Fibroblast of upper back skin (primary cell): ENCODE results near the gene COPS9.

Source experiments
- DNase-seq: peaks from one replicate; pipeline ENCODE4 v3.0.0-alpha.2; 2013

The COPS9 gene

GRCh38 chr2:240105982-240106381, 30.1 kb downstream of the COPS9 start:
- no peak for DNase-seq

DNA sequence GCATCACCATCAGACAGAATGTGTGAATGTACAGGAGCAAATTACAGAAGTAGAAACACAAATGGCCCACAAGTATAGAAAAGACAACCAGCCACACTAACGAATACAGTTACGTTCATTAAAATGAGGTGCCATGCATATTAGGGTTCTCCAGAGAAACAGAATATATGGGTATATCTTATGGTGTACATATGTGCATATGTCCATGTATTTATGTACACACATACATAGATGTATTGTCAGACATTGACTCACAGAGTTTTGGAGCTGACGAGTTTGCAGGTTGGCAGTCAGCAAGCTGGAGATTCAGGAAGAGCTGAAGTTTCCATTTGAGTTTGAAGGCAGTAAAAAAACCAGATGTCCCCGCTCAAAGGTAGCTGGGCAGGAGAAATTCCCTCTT, 33.0 kb downstream of the COPS9 start:
- DNase-seq: no peak

GRCh38 chr2:240098349-240098748, 37.8 kb downstream of the COPS9 start:
- DNase-seq: no peak

DNA sequence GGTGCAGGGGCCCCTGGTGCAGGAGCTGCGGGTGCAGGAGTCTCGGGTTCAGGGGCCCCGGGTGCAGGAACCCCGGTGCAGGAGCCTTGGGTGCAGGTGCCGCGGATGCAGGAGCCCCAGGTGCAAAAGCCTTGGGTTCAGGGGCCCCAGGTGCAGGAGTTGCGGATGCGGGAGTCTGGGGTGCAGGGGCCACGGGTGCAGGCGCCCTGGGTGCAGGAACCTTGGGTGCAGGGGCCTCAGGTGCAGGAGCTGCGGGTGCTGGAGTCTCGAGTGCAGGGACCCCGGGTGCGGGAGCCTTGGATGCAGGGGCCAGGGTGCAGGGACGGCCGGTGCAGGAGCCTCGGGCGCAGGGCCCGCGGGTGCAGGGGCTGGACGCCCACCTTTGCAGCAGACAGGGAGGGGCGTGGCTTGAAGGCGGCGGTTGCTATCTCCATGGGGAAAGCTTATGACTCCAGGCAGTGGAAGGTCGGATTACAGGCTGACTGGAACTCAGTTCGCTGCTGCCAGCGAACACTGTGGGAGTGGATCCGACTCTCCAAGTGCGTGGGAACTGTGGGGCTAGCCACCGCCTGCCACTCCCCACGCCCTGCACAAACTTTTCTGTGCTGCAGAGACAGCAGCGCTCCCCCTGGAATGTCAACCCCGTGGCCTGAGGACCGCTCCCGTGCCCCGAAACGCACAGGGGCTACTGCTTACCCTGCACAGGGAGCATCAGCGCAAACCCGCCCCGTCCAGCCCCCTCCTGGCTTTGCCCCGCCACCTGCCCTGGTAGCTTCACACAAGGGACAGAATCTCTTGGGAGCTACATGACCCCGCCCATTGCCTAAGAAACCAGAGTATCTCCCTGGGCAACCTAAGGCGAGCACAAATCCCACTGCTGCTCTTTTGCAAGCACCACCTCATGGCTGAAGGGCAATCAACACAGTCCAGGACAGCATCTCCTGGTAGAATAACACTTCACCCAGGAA, 40.3 kb downstream of the COPS9 start:
- no peak for DNase-seq

- DNase-seq: no peak
Observed at GRCh38 chr2:240089306-240089705, 46.8 kb downstream of the COPS9 start.

DNA sequence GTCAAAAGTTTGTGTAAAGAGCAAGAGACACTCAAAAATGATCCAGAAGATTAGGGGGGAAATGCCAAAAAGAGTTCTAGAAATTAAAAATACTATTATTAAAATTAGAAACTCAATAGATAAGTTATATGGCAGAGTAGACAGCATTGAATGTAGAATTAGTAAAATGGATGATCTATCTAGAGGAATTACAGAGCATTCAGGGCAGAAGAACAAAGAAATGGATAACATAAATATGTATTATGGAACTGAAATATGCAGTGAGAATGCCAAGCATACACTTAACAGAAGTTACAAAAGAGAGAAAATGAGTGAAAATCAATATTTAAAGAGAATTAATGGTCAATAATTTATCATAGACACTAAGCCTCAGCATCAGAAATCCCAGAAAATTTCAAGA, 49.5 kb downstream of the COPS9 start:
- DNase-seq: no peak
